Loucy (cell line): ENCODE results near the gene LATS1.
"Not testable (repeated sequence)": the region's sequence is repeated elsewhere in the genome, so short reads cannot be mapped to it uniquely, and the experiment has no call there.

Experiments used
- H2AFZ ChIP-seq: fragments of 200-600 bp; sonication (generic); 2 replicates; pipeline ENCODE4 v1.6.0; 2016; ENCODE audit warnings: antibody characterized with exemption, mild to moderate bottlenecking, low read length, moderate library complexity
- H3F3A ChIP-seq: fragments of 200-600 bp; 2 replicates; pipeline ENCODE4 v1.6.0; 2016; ENCODE audit warnings: antibody characterized with exemption, low read depth, mild to moderate bottlenecking
- H3K27me3 ChIP-seq: fragments of 200-600 bp; sonication (generic); 2 replicates; pipeline ENCODE4 v1.6.1; 2014; ENCODE audit warnings: low read length, mild to moderate bottlenecking; ENCODE audit not compliant: insufficient read depth, poor library complexity, severe bottlenecking
- H3K36me3 ChIP-seq: fragments of 200-600 bp; sonication (generic); 2 replicates; pipeline ENCODE4 v1.6.1; 2016; ENCODE audit warnings: low read length; ENCODE audit not compliant: insufficient read depth
- H3K4me1 ChIP-seq: fragments of 200-600 bp; sonication (generic); 2 replicates; pipeline ENCODE4 v1.5.1; 2014; ENCODE audit warnings: low read length, mild to moderate bottlenecking; ENCODE audit not compliant: insufficient read depth, poor library complexity, severe bottlenecking
- H3K4me2 ChIP-seq: fragments of 200-600 bp; sonication (generic); 2 replicates; pipeline ENCODE4 v1.6.0; 2014; ENCODE audit warnings: antibody characterized with exemption, low read length, low read depth, mild to moderate bottlenecking; ENCODE audit not compliant: poor library complexity, severe bottlenecking
- H3K4me3 ChIP-seq: fragments of 200-600 bp; sonication (generic); 2 replicates; pipeline ENCODE4 v1.5.1; 2014; ENCODE audit warnings: low read length, mild to moderate bottlenecking, mixed read lengths; ENCODE audit not compliant: poor library complexity, severe bottlenecking
- H3K79me2 ChIP-seq: fragments of 200-600 bp; sonication (generic); 2 replicates; pipeline ENCODE4 v1.6.1; 2014; ENCODE audit warnings: low read length; ENCODE audit not compliant: insufficient read depth
- H3K9ac ChIP-seq: fragments of 200-600 bp; sonication (generic); 2 replicates; pipeline ENCODE4 v1.6.0; 2014; ENCODE audit warnings: mild to moderate bottlenecking, low read depth, low read length, moderate library complexity; ENCODE audit not compliant: poor library complexity, severe bottlenecking
- H3K9me2 ChIP-seq: fragments of 200-600 bp; sonication (generic); replicated peaks from 2 replicates; pipeline ENCODE4 v1.6.1; 2016; ENCODE audit warnings: low read depth, low read length, mixed read lengths
- H3K9me3 ChIP-seq: fragments of 200-600 bp; sonication (generic); 2 replicates; pipeline ENCODE4 v1.6.1; 2014; ENCODE audit warnings: mild to moderate bottlenecking, antibody characterized with exemption, low read length, low read depth; ENCODE audit not compliant: insufficient read depth
- H4K20me1 ChIP-seq: fragments of 200-600 bp; sonication (generic); 2 replicates; pipeline ENCODE4 v1.6.0; 2014; ENCODE audit warnings: antibody characterized with exemption, low read length, mild to moderate bottlenecking; ENCODE audit not compliant: insufficient read depth, poor library complexity, severe bottlenecking
- CTCF ChIP-seq: fragments of 200-600 bp; sonication (generic); conservative IDR thresholded peaks from 2 replicates; pipeline ENCODE4 v1.5.1; 2014; ENCODE audit warnings: mild to moderate bottlenecking, antibody characterized with exemption, low read length
- EZH2phosphoT487 ChIP-seq: fragments of 200-600 bp; IDR thresholded peaks from 2 replicates; pipeline ENCODE4 v1.6.1; 2018; ENCODE audit warnings: antibody characterized with exemption, mild to moderate bottlenecking, moderate library complexity, borderline replicate concordance

LATS1 gene

GRCh38 chr6:149686230-149686629, 31.7 kb downstream of the LATS1 start:
- H3K4me1 ChIP-seq, result no peaks in the 10 kb centered on the region
- H3K79me2 ChIP-seq, result peaks cover 50% of the 10 kb centered on the region
- H3K27me3 ChIP-seq, result no peaks in the 10 kb centered on the region
- no peak overlapping the region for H3K4me3 ChIP-seq
- no peaks in the 10 kb centered on the region for H3F3A ChIP-seq
- no peak overlapping the region for H3K4me2 ChIP-seq
- TF ChIP-seq EZH2phosphoT487 (no peak), CTCF (no peak)
- H2AFZ ChIP-seq, result no peak overlapping the region
- H3K9me2 ChIP-seq, result no peaks in the 10 kb centered on the region
- H3K9me3 ChIP-seq, result no peaks in the 10 kb centered on the region
- H3K36me3 ChIP-seq, result peaks cover 61% of the 10 kb centered on the region
- H4K20me1 ChIP-seq, result peaks cover 35% of the 10 kb centered on the region
- H3K9ac ChIP-seq, result no peak overlapping the region

- H2AFZ ChIP-seq, result no peak overlapping the region
- no peaks in the 10 kb centered on the region for H3F3A ChIP-seq
- no peak overlapping the region for H3K9ac ChIP-seq
- H3K9me3 ChIP-seq, result no peaks in the 10 kb centered on the region
- no peaks in the 10 kb centered on the region for H3K9me2 ChIP-seq
- H3K79me2 ChIP-seq, result peaks cover 40% of the 10 kb centered on the region; the same call in 1 of the 2 replicates
- no peak overlapping the region for H3K4me2 ChIP-seq
- no peaks in the 10 kb centered on the region for H3K4me1 ChIP-seq
- H3K4me3 ChIP-seq, result no peak overlapping the region
- H3K36me3 ChIP-seq, result peaks cover 61% of the 10 kb centered on the region
- TF ChIP-seq CTCF (no peak), EZH2phosphoT487 (no peak)
- H3K27me3 ChIP-seq, result no peaks in the 10 kb centered on the region
- H4K20me1 ChIP-seq, result peaks cover 26% of the 10 kb centered on the region
Observed at GRCh38 chr6:149683256-149683859, 34.5 kb downstream of the LATS1 start.

DNA sequence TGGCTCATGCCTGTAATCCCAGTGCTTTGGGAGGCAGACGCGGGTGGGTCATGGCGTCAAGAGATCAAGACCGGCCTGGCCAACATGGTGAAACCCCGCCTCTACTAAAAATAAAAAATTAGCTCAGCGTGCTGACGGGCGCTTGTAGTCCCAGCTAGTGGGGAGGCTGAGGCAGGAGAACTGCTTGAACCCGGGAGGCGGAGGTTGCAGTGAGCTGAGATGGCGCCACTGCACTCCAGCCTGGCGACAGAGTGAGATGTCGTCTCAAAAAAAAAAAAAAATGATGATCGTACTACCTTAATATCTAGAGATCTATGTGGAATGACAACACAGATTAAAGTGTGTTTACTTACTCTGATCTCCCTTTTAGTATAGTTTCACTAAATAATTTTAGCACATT, 36.1 kb downstream of the LATS1 start:
- H3K79me2 ChIP-seq, result peaks cover 39% of the 10 kb centered on the region; the same call in 1 of the 2 replicates
- peaks cover 60% of the 10 kb centered on the region for H3K36me3 ChIP-seq
- not testable (repeated sequence) for H3K9me2 ChIP-seq

GRCh38 chr6:149681209-149681608, 36.7 kb downstream of the LATS1 start:
- H3K36me3 ChIP-seq, result peaks cover 62% of the 10 kb centered on the region

More for the DNA sequence above, 36.1 kb downstream of the LATS1 start:
- not testable (repeated sequence) for H3F3A ChIP-seq, H3K27me3 ChIP-seq, H3K9ac ChIP-seq, H2AFZ ChIP-seq, H3K4me2 ChIP-seq, H3K4me3 ChIP-seq, H3K4me1 ChIP-seq, H3K9me3 ChIP-seq
- H4K20me1 ChIP-seq, result peaks cover 20% of the 10 kb centered on the region

More at GRCh38 chr6:149681209-149681608, 36.7 kb downstream of the LATS1 start:
- Histone ChIP-seq H4K20me1 (peaks cover 15% of the 10 kb centered on the region), H3K4me2 (no peak overlapping the region), H2AFZ (no peak overlapping the region), H3K27me3 (no peaks in the 10 kb centered on the region), H3K9me2 (no peaks in the 10 kb centered on the region), H3F3A (no peaks in the 10 kb centered on the region), H3K4me1 (no peaks in the 10 kb centered on the region), H3K9me3 (no peaks in the 10 kb centered on the region), H3K4me3 (no peak overlapping the region), H3K79me2 (peaks cover 32% of the 10 kb centered on the region; the same call in 1 of the 2 replicates), H3K9ac (no peak overlapping the region)
- TF ChIP-seq CTCF, result no peak
- no peak for TF ChIP-seq EZH2phosphoT487
